ENCODE data around the gene LONP1. TPM values are rescaled to one million over a fixed set of nuclear protein-coding genes. Genes with fewer than 3 reads are reported as not detected.

LONP1 gene
- total RNA-seq, 1 experiment from 2014 or later, result 113 TPM

DNA sequence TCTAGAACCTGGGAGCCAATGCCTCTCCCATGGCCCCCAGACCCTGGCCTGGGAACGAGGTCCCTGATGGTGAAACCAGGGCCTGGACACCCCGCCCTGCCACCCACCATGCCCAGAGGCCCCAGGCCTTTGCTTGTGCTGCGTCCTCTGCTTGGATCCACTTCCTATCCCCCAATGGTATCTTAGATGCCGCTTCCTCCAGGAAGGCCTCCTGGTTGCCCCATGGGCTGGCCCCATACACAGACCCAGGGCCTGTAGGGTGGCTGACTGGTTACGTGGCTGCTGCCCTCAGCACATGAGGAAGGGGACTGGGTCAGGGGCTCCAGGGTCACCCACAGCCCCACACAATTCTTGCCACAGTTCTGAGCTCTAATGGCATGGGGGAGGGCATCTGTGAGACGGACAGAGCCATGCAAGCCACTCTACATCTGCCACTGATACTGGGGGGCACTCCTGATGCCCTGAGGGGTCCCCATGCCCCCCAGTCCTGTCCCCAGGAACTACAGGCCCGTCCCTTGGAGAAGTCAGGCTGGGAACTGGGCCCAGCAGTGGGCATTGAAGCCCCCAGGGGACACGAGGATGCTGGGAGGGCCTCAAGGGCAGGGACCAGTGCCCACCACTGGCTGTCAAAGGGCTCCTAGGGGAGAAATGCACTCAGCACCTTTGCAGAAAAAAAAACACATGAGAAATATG, 24.8 kb downstream of the LONP1 start:
- Histone ChIP-seq H3K18ac (ENCODE audit: insufficient read length, low read depth, low read length) (no peak overlapping the region), H3K23me2 (ENCODE audit: insufficient read length, low read depth, low read length, poor library complexity, severe bottlenecking) (peaks cover 5% of the 10 kb centered on the region), H3K27ac (ENCODE audit: insufficient read length, low read depth, low read length) (no peak overlapping the region), H3K4me2 (ENCODE audit: insufficient read depth, insufficient read length, low read length) (no peak overlapping the region), H2BK15ac (ENCODE audit: low read depth, low read length) (no peak overlapping the region), H4K5ac (ENCODE audit: insufficient read length, low read depth, low read length) (no peak overlapping the region), H4K8ac (replicated peaks; ENCODE audit: insufficient read length, low read depth, low read length) (no peak overlapping the region), H3K79me1 (ENCODE audit: insufficient read depth, low read depth, low read length, poor library complexity, severe bottlenecking) (no peaks in the 10 kb centered on the region), H2BK5ac (ENCODE audit: insufficient read length, low read length) (no peak overlapping the region), H4K20me1 (ENCODE audit: control insufficient read depth, insufficient read depth, insufficient read length) (no peaks in the 10 kb centered on the region), H3K4me1 (ENCODE audit: insufficient read depth, low read length) (no peaks in the 10 kb centered on the region), H3K27me3 (ENCODE audit: insufficient read depth, low read length) (no peaks in the 10 kb centered on the region), H3K23ac (ENCODE audit: insufficient read length, low read depth, low read length) (no peak overlapping the region), H2BK120ac (ENCODE audit: low read depth, low read length, poor library complexity, severe bottlenecking) (no peak overlapping the region), H2BK20ac (ENCODE audit: low read depth, low read length, poor library complexity, severe bottlenecking) (no peak overlapping the region), H3K79me2 (ENCODE audit: insufficient read depth, low read length) (peaks cover 14% of the 10 kb centered on the region; the same call in 1 of the 2 replicates), H2AFZ (ENCODE audit: low read length) (no peak overlapping the region), H3K4ac (ENCODE audit: low read depth, low read length) (no peak overlapping the region), H2AK5ac (ENCODE audit: insufficient read length, low read length) (no peak overlapping the region), H4K91ac (ENCODE audit: insufficient read length, low read depth, low read length) (no peak overlapping the region), H3K9ac (ENCODE audit: extremely low read depth, insufficient read length, low read length) (no peak overlapping the region), H3K56ac (ENCODE audit: insufficient read length, low read depth, low read length) (no peak overlapping the region), H3T11ph (ENCODE audit: low read length) (no peak overlapping the region), H2BK12ac (ENCODE audit: insufficient read length, low read depth, low read length) (no peak overlapping the region), H3K9me3 (ENCODE audit: control insufficient read depth, low read depth, low read length) (no peaks in the 10 kb centered on the region), H3K14ac (ENCODE audit: insufficient read depth, low read length) (no peak overlapping the region)
- TF ChIP-seq, protein P1, sequence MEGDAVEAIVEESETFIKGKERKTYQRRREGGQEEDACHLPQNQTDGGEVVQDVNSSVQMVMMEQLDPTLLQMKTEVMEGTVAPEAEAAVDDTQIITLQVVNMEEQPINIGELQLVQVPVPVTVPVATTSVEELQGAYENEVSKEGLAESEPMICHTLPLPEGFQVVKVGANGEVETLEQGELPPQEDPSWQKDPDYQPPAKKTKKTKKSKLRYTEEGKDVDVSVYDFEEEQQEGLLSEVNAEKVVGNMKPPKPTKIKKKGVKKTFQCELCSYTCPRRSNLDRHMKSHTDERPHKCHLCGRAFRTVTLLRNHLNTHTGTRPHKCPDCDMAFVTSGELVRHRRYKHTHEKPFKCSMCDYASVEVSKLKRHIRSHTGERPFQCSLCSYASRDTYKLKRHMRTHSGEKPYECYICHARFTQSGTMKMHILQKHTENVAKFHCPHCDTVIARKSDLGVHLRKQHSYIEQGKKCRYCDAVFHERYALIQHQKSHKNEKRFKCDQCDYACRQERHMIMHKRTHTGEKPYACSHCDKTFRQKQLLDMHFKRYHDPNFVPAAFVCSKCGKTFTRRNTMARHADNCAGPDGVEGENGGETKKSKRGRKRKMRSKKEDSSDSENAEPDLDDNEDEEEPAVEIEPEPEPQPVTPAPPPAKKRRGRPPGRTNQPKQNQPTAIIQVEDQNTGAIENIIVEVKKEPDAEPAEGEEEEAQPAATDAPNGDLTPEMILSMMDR (conservative IDR thresholded peaks at IDR 0.05), result no peak
- Mint-ChIP-seq H3K4me1 (peaks cover 2 to 9% of the 10 kb centered on the region in 2 experiments; a peak in 3 of 4 replicates), H3K9me3 (peaks cover 5 to 6% of the 10 kb centered on the region in 2 experiments; a peak in 2 of 5 replicates), H3K4me3 (peak overlapping the region in 1 of 2 experiments; percentile 35; a peak in 1 of 5 replicates), H3K27ac (no peak overlapping the region), H3K36me3 (ENCODE audit: insufficient read depth in 1 of 3, low read depth in 3 of 3) (peaks cover 42 to 75% (median 56%) of the 10 kb centered on the region in 3 experiments), H3K27me3 (ENCODE audit: low read depth) (peaks cover 8% of the 10 kb centered on the region; the same call in 1 of the 2 replicates)
- peak; percentile 31 for DNase-seq
- WGBS (ENCODE audit: extremely low coverage, insufficient read length, low lambda C conversion rate), result no CpG with 5 or more reads among the region's 8 CpGs
